ENCODE data around the gene AGRN.
"Not testable (repeated sequence)": the region's sequence is repeated elsewhere in the genome, so short reads cannot be mapped to it uniquely, and the experiment has no call there.

Gene AGRN

DNA sequence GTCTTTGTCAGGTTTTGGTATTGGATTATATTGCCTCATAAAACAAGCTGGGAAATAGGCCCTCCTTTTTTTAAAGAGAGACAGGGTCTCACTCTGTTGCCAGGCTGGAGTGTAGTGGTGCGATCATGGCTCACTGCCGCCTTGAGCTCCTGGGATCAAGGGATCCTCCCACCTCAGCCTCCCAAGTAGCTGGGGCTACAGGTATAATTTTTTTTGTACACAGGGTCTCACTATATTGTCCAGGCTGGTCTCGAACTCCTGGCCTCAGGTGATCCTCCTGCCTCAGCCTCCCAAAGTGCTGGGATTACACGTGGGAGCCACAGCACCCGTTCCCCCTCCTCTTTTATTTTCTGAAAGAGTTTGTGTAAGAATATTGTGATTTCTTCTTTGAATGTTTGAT, 76.2 kb downstream of the AGRN start:
- H3K4me2 ChIP-seq (ENCODE audit: insufficient read depth, low read length, poor library complexity, severe bottlenecking); H2AFZ ChIP-seq (ENCODE audit: low read length); H4K91ac ChIP-seq (ENCODE audit: low read depth, low read length, poor library complexity); H3K4me1 ChIP-seq (ENCODE audit: control insufficient read depth in 2 of 2, insufficient read depth in 1 of 2, low read depth in 1 of 2, low read length in 2 of 2); H4K8ac ChIP-seq (ENCODE audit: low read depth, low read length); H2BK5ac ChIP-seq (ENCODE audit: low read length); H3K18ac ChIP-seq (ENCODE audit: low read length); H3K23ac ChIP-seq (ENCODE audit: low read depth, low read length, poor library complexity); H2BK15ac ChIP-seq (ENCODE audit: low read length); H2BK12ac ChIP-seq (ENCODE audit: low read length); H3K27ac ChIP-seq (replicated peaks; ENCODE audit: low read length); H3K9ac ChIP-seq (ENCODE audit: low read depth, low read length, poor library complexity); H3K4me3 ChIP-seq (ENCODE audit: low read length in 2 of 2); DNase-seq (ENCODE audit: low spot score); H3K36me3 ChIP-seq (replicated peaks in 1 of 2; ENCODE audit: control insufficient read depth in 2 of 2, insufficient read depth in 2 of 2, low read length in 2 of 2); H3K27me3 ChIP-seq (ENCODE audit: control insufficient read depth in 3 of 3, insufficient read depth in 3 of 3, low read depth in 1 of 3, low read length in 3 of 3); H2AK5ac ChIP-seq (ENCODE audit: low read depth, low read length); H3K4ac ChIP-seq (ENCODE audit: low read length); H3K14ac ChIP-seq (ENCODE audit: low read length); H3K79me1 ChIP-seq (ENCODE audit: low read depth, low read length); H2BK120ac ChIP-seq (ENCODE audit: low read depth, low read length): not testable (repeated sequence)
- H3K9me3 ChIP-seq (replicated peaks in 1 of 2; ENCODE audit: control insufficient read depth in 2 of 2, insufficient read depth in 1 of 2, low read depth in 1 of 2, low read length in 2 of 2) = peaks cover 6 to 12% of the 10 kb centered on the region in 2 donors
- no CpG with 5 or more reads among the region's 5 CpGs for WGBS, 2 donors (ENCODE audit: extremely low coverage in 2 of 2, insufficient read length in 2 of 2, insufficient replicate concordance in 1 of 2)

DNA sequence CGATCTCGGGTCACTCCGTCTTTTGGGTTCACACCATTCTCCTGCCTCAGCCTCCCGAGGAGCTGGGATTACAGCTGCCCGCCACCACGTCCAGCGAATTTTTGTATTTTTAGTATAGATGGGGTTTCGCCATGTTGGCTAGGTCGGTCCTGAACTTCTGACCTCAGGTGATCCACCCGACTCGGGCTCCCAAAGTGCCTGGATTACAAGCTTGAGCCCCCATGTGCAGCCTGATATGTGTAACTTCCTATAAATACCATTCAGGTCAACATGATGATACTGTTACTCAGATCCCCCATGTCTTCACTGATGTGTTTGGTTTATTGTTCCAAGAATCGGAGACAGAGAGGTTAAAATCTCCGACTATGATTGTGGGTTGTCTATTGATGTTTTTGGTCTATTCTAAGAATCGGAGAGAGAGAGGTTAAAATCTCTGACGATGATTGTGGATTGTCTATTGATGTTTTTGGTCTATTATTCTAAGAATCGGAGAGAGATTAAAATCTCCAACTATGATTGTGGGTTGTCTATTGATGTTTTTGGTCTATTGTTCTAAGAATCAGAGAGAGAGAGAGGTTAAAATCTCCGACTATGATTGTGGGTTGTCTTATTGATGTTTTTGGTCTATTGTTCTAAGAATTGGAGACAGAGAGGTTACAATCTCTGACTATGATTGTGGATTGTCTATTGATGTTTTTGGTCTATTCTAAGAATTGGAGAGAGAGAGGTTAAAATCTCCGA, 78.9 kb downstream of the AGRN start:
- Histone ChIP-seq H3K4ac (ENCODE audit: low read length) (no peak overlapping the region), H3K9ac (ENCODE audit: low read depth, low read length, poor library complexity) (no peak overlapping the region), H2BK120ac (ENCODE audit: low read depth, low read length) (no peak overlapping the region), H2BK5ac (ENCODE audit: low read length) (no peak overlapping the region), H3K18ac (ENCODE audit: low read length) (no peak overlapping the region), H2AFZ (ENCODE audit: low read length) (no peak overlapping the region), H3K4me1 (ENCODE audit: control insufficient read depth in 2 of 2, insufficient read depth in 1 of 2, low read depth in 1 of 2, low read length in 2 of 2) (no peaks in the 10 kb centered on the region), H2BK12ac (ENCODE audit: low read length) (no peak overlapping the region), H3K4me3 (ENCODE audit: low read length in 2 of 2) (no peak overlapping the region), H3K27me3 (ENCODE audit: control insufficient read depth in 3 of 3, insufficient read depth in 3 of 3, low read depth in 1 of 3, low read length in 3 of 3) (no peaks in the 10 kb centered on the region), H2BK15ac (ENCODE audit: low read length) (no peak overlapping the region), H2AK5ac (ENCODE audit: low read depth, low read length) (no peak overlapping the region), H3K79me1 (ENCODE audit: low read depth, low read length) (peaks cover 5% of the 10 kb centered on the region), H3K14ac (ENCODE audit: low read length) (no peak overlapping the region), H3K27ac (replicated peaks; ENCODE audit: low read length) (no peak overlapping the region), H4K8ac (ENCODE audit: low read depth, low read length) (no peak overlapping the region), H3K36me3 (replicated peaks in 1 of 2; ENCODE audit: control insufficient read depth in 2 of 2, insufficient read depth in 2 of 2, low read length in 2 of 2) (peaks cover 3 to 8% of the 10 kb centered on the region in 2 donors), H4K91ac (ENCODE audit: low read depth, low read length, poor library complexity) (no peak overlapping the region), H3K9me3 (replicated peaks in 1 of 2; ENCODE audit: control insufficient read depth in 2 of 2, insufficient read depth in 1 of 2, low read depth in 1 of 2, low read length in 2 of 2) (peaks cover 6% of the 10 kb centered on the region in 2 donors), H3K23ac (ENCODE audit: low read depth, low read length, poor library complexity) (no peak overlapping the region), H3K4me2 (ENCODE audit: insufficient read depth, low read length, poor library complexity, severe bottlenecking) (no peak overlapping the region)
- WGBS, 2 donors (ENCODE audit: extremely low coverage in 2 of 2, insufficient read length in 2 of 2, insufficient replicate concordance in 1 of 2) = no CpG with 5 or more reads among the region's 18 CpGs
- no peak for DNase-seq (ENCODE audit: low spot score)

DNA sequence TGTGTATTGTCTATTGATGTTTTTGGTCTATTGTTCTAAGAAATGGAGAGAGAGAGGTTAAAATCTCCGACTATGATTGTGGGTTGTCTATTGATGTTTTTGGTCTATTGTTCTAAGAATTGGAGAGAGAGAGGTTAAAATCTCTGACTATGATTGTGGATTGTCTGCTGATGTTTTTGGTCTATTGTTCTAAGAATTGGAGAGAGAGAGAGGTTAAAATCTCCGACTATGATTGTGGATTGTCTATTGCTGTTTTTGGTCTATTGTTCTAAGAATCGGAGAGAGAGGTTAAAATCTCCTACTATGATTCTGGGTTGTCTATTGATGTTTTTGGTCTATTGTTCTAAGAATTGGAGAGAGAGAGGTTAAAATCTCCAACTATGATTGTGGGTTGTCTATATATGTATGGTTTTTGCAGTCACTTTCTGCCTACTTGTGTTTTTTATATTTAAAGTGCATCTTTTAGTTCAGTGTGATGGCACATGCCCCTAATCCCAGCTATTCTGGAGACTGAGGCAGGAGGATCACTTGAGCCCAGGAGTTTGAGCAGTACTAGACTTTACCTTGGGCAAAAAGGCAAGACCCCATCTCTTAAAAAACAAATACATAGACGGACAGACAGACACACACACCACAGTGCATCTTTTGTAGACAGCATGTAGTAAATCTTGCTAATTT, 79.7 kb downstream of the AGRN start:
- peaks cover 5% of the 10 kb centered on the region for H3K79me1 ChIP-seq (ENCODE audit: low read depth, low read length)
- H3K27ac ChIP-seq (replicated peaks; ENCODE audit: low read length) = no peak overlapping the region
- no peaks in the 10 kb centered on the region for H3K27me3 ChIP-seq (ENCODE audit: control insufficient read depth in 3 of 3, insufficient read depth in 3 of 3, low read depth in 1 of 3, low read length in 3 of 3)
- H2BK12ac ChIP-seq (ENCODE audit: low read length) = no peak overlapping the region
- no peak overlapping the region for H4K8ac ChIP-seq (ENCODE audit: low read depth, low read length)
- H3K18ac ChIP-seq (ENCODE audit: low read length) = no peak overlapping the region
- no peak overlapping the region for H2BK15ac ChIP-seq (ENCODE audit: low read length)
- H3K36me3 ChIP-seq (replicated peaks in 1 of 2; ENCODE audit: control insufficient read depth in 2 of 2, insufficient read depth in 2 of 2, low read length in 2 of 2) = peaks cover 4 to 12% of the 10 kb centered on the region in 2 donors
- no peak overlapping the region for H3K23ac ChIP-seq (ENCODE audit: low read depth, low read length, poor library complexity)
- DNase-seq (ENCODE audit: low spot score) = no peak
- H2AFZ ChIP-seq (ENCODE audit: low read length) = no peak overlapping the region
- no peak overlapping the region for H3K14ac ChIP-seq (ENCODE audit: low read length)
- H3K4me2 ChIP-seq (ENCODE audit: insufficient read depth, low read length, poor library complexity, severe bottlenecking) = no peak overlapping the region
- no peaks in the 10 kb centered on the region for H3K4me1 ChIP-seq (ENCODE audit: control insufficient read depth in 2 of 2, insufficient read depth in 1 of 2, low read depth in 1 of 2, low read length in 2 of 2)
- WGBS, 2 donors (ENCODE audit: extremely low coverage in 2 of 2, insufficient read length in 2 of 2, insufficient replicate concordance in 1 of 2) = no CpG with 5 or more reads among the region's 4 CpGs
- H4K91ac ChIP-seq (ENCODE audit: low read depth, low read length, poor library complexity) = no peak overlapping the region
- no peak overlapping the region for H3K9ac ChIP-seq (ENCODE audit: low read depth, low read length, poor library complexity)
- no peak overlapping the region for H3K4me3 ChIP-seq (ENCODE audit: low read length in 2 of 2)
- no peak overlapping the region for H3K4ac ChIP-seq (ENCODE audit: low read length)
- no peak overlapping the region for H2BK5ac ChIP-seq (ENCODE audit: low read length)
- no peak overlapping the region for H2BK120ac ChIP-seq (ENCODE audit: low read depth, low read length)
- H2AK5ac ChIP-seq (ENCODE audit: low read depth, low read length) = no peak overlapping the region
- H3K9me3 ChIP-seq (replicated peaks in 1 of 2; ENCODE audit: control insufficient read depth in 2 of 2, insufficient read depth in 1 of 2, low read depth in 1 of 2, low read length in 2 of 2) = peaks cover 6% of the 10 kb centered on the region in 2 donors

DNA sequence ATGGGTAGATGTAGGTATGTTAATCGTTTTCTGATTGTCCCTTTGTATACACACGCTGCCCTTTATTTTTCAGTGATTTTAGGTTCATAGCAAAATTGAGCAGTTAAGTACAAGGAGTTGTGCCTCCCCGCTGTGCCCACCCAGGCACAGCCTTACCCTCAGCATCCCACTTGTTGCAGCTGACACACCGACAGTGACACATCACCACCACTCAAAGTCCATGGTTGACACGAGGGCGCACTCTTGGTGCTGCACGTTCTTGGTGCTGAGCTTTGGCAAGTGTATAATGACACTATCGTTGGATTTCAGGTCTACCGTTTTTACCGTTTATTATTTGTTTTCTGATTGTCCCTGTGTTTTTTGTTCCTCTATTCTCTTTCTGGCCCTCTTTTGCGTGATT, 80.4 kb downstream of the AGRN start:
- Histone ChIP-seq H3K4me3 (ENCODE audit: low read length in 2 of 2) (peak overlapping the region in 1 of 2 donors; percentile 9), H3K18ac (ENCODE audit: low read length) (no peak overlapping the region), H2BK15ac (ENCODE audit: low read length) (no peak overlapping the region), H2AFZ (ENCODE audit: low read length) (no peak overlapping the region), H3K9ac (ENCODE audit: low read depth, low read length, poor library complexity) (no peak overlapping the region), H4K91ac (ENCODE audit: low read depth, low read length, poor library complexity) (no peak overlapping the region), H3K9me3 (replicated peaks in 1 of 2; ENCODE audit: control insufficient read depth in 2 of 2, insufficient read depth in 1 of 2, low read depth in 1 of 2, low read length in 2 of 2) (peaks cover 6 to 9% of the 10 kb centered on the region in 2 donors), H3K27me3 (ENCODE audit: control insufficient read depth in 3 of 3, insufficient read depth in 3 of 3, low read depth in 1 of 3, low read length in 3 of 3) (no peaks in the 10 kb centered on the region), H4K8ac (ENCODE audit: low read depth, low read length) (no peak overlapping the region), H3K4me1 (ENCODE audit: control insufficient read depth in 2 of 2, insufficient read depth in 1 of 2, low read depth in 1 of 2, low read length in 2 of 2) (no peaks in the 10 kb centered on the region), H3K79me1 (ENCODE audit: low read depth, low read length) (peaks cover 5% of the 10 kb centered on the region), H3K27ac (replicated peaks; ENCODE audit: low read length) (no peak overlapping the region), H2AK5ac (ENCODE audit: low read depth, low read length) (no peak overlapping the region), H3K14ac (ENCODE audit: low read length) (no peak overlapping the region), H3K23ac (ENCODE audit: low read depth, low read length, poor library complexity) (no peak overlapping the region), H3K36me3 (replicated peaks in 1 of 2; ENCODE audit: control insufficient read depth in 2 of 2, insufficient read depth in 2 of 2, low read length in 2 of 2) (peaks cover 6 to 16% of the 10 kb centered on the region in 2 donors), H3K4ac (ENCODE audit: low read length) (no peak overlapping the region), H2BK12ac (ENCODE audit: low read length) (no peak overlapping the region), H2BK5ac (ENCODE audit: low read length) (no peak overlapping the region), H2BK120ac (ENCODE audit: low read depth, low read length) (no peak overlapping the region), H3K4me2 (ENCODE audit: insufficient read depth, low read length, poor library complexity, severe bottlenecking) (no peak overlapping the region)
- 100% methylated on average over 1 of the region's 11 CpGs; no CpG with 5 or more reads in 1 of the 2 donors for WGBS, 2 donors (ENCODE audit: extremely low coverage in 2 of 2, insufficient read length in 2 of 2, insufficient replicate concordance in 1 of 2)
- no peak for DNase-seq (ENCODE audit: low spot score)

All from neuronal stem cell (in vitro differentiated cells).